K562 (cell line): ENCODE results near the gene CSTF1. TPM values are rescaled to one million over a fixed set of nuclear protein-coding genes. Genes with fewer than 3 reads are reported as not detected.

Experiments
- BACH1 ChIP-seq: fragments of 200-800 bp; sonication (Bioruptor generic); IDR thresholded peaks from 2 replicates; pipeline ENCODE4 v1.6.1; 2016; ENCODE audit warnings: missing genetic modification characterization, missing compliant biosample characterization
- KLF10 ChIP-seq: fragments of 250-450 bp; sonication (Bioruptor Pico); IDR thresholded peaks from 2 replicates; pipeline ENCODE4 v1.6.1; 2021; ENCODE audit warnings: matching md5 sums
- MTA1 ChIP-seq: fragments of 450-650 bp; IDR thresholded peaks from 2 replicates; pipeline ENCODE4 v1.6.1; 2017; ENCODE audit warnings: borderline replicate concordance
- MYBL2 ChIP-seq, 2 experiments: fragments of 450-650 bp in 1 of 2; sonication (generic) in 1 of 2; formaldehyde crosslinking in 1 of 2; IDR thresholded peaks; 2 replicates each; pipeline versions ENCODE4 v1.6.1 to v1.8.1; 2017 to 2022; ENCODE audit warnings: borderline replicate concordance in 1 of 2, inconsistent platforms in 1 of 2, low read depth in 1 of 2, mild to moderate bottlenecking in 1 of 2, missing genetic modification reagents in 1 of 2, moderate library complexity in 1 of 2
- PBX2 ChIP-seq, 2 experiments: IDR thresholded peaks in 1 of 2; conservative IDR thresholded peaks in 1 of 2; 2 replicates each; pipeline ENCODE4 v1.6.1; 2016; ENCODE audit warnings: low read depth in 2 of 2, mild to moderate bottlenecking in 1 of 2, missing compliant biosample characterization in 1 of 2, missing genetic modification characterization in 1 of 2, moderate library complexity in 1 of 2
- RB1 ChIP-seq: fragments of 450-650 bp; IDR thresholded peaks from 2 replicates; pipeline ENCODE4 v1.6.1; 2017; ENCODE audit warnings: low read depth, mild to moderate bottlenecking
- SREBF1 ChIP-seq: fragments of 150-350 bp; IDR thresholded peaks from 2 replicates; pipeline ENCODE4 v1.6.1; 2014; ENCODE audit warnings: antibody characterized with exemption, low read depth, low read length, borderline replicate concordance
- TARDBP ChIP-seq: fragments of 450-650 bp; IDR thresholded peaks from 2 replicates; pipeline ENCODE4 v1.6.1; 2016
- ZNF512 ChIP-seq: IDR thresholded peaks from 2 replicates; pipeline ENCODE4 v1.6.1; 2016; ENCODE audit warnings: missing genetic modification characterization, missing compliant biosample characterization
- ZNF57 ChIP-seq: fragments of 450-650 bp; formaldehyde crosslinking; IDR thresholded peaks from 2 replicates; pipeline ENCODE4 v1.4.0; 2020; ENCODE audit warnings: mild to moderate bottlenecking, moderate library complexity
- ZNF592 ChIP-seq: fragments of 450-650 bp; IDR thresholded peaks from 2 replicates; pipeline ENCODE4 v1.6.1; 2017; ENCODE audit warnings: antibody characterized with exemption, mild to moderate bottlenecking
- polyA plus RNA-seq, 8 experiments: library from polyadenylated mRNA; depleted of rRNA in 4 of 8; stranded (reverse) in 5 of 8; unstranded in 3 of 8; fragments of >200 nt; fragmentation: Nextera tagmentation in 2 of 8; fragmentation: Illumina TruSeq in 1 of 8; extraction: Ambion mirVana in 2 of 8; extraction: Trizol in 1 of 8; gene quantifications; 2 replicates each; pipeline versions ENCODE4 v1.2.1 to v1.2.3, GENCODE V29; 2011 to 2014; ENCODE audit warnings: inconsistent platforms in 1 of 8, missing spikeins in 1 of 8
- total RNA-seq, 7 experiments: library from RNA; depleted of rRNA in 6 of 7; stranded (reverse); fragments of >200 nt in 6 of 7; fragmentation: Illumina TruSeq in 2 of 7; extraction: Trizol in 2 of 7; gene quantifications; 2 replicates each; pipeline versions ENCODE4 v1.2.1 to v1.2.3, GENCODE V29; 2011 to 2021; ENCODE audit warnings: low replicate concordance in 1 of 7
- TF ChIP-seq, protein P1 (sequence below): IDR thresholded peaks from 2 replicates; pipeline ENCODE4 v1.6.1; 2012; ENCODE audit warnings: low read depth, low read length, improper control_type of control experiment, borderline replicate concordance
- TF ChIP-seq, protein P2 (sequence below): fragments of 250-450 bp; sonication (Bioruptor Pico); IDR thresholded peaks from 2 replicates; pipeline ENCODE4 v1.5.0; 2020; ENCODE audit warnings: mild to moderate bottlenecking, borderline replicate concordance

CSTF1 gene
- total and polyA plus RNA-seq, 9 of the 15 experiments (the other 6 are each of a cell fraction or from before 2014, with no cell fraction given), result 30.8 to 110 (median 53.4) TPM

- TF ChIP-seq PBX2 (CRISPR knock-in tag; IDR thresholded peaks at IDR 0.05; ENCODE audit: low read depth) (no peak), PBX2 (tag; conservative IDR thresholded peaks at IDR 0.05; ENCODE audit: low read depth) (no peak), ZNF57 (CRISPR knock-in tag) (no peak), RB1 (peak; percentile 84; the same call in 1 of the 2 replicates), BACH1 (tag) (no peak), MTA1 (peak; percentile 92), MYBL2 (IDR thresholded peaks at IDR 0.05; ENCODE audit: low read depth) (peak; percentile 100), MYBL2 (CRISPR knock-in tag; IDR thresholded peaks at IDR 0.05; ENCODE audit: borderline replicate concordance) (peak; percentile 92; the same call in 1 of the 2 replicates), SREBF1 (no peak), ZNF512 (tag) (no peak), TARDBP (0 out of 2 replicates have a peak, but pooled peaks have one; percentile 77), ZNF592 (peak; percentile 60), KLF10 (no peak)
- TF ChIP-seq, protein P1, sequence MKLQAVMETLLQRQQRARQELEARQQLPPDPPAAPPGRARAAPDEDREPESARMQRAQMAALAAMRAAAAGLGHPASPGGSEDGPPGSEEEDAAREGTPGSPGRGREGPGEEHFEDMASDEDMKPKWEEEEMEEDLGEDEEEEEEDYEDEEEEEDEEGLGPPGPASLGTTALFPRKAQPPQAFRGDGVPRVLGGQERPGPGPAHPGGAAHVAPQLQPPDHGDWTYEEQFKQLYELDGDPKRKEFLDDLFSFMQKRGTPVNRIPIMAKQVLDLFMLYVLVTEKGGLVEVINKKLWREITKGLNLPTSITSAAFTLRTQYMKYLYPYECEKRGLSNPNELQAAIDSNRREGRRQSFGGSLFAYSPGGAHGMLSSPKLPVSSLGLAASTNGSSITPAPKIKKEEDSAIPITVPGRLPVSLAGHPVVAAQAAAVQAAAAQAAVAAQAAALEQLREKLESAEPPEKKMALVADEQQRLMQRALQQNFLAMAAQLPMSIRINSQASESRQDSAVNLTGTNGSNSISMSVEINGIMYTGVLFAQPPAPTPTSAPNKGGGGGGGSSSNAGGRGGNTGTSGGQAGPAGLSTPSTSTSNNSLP, result no peak; the same call in 1 of the 2 replicates
- TF ChIP-seq, protein P2, sequence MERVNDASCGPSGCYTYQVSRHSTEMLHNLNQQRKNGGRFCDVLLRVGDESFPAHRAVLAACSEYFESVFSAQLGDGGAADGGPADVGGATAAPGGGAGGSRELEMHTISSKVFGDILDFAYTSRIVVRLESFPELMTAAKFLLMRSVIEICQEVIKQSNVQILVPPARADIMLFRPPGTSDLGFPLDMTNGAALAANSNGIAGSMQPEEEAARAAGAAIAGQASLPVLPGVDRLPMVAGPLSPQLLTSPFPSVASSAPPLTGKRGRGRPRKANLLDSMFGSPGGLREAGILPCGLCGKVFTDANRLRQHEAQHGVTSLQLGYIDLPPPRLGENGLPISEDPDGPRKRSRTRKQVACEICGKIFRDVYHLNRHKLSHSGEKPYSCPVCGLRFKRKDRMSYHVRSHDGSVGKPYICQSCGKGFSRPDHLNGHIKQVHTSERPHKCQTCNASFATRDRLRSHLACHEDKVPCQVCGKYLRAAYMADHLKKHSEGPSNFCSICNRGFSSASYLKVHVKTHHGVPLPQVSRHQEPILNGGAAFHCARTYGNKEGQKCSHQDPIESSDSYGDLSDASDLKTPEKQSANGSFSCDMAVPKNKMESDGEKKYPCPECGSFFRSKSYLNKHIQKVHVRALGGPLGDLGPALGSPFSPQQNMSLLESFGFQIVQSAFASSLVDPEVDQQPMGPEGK (CRISPR knock-in tag), result no peak
These were observed at the start of gene CSTF1, which contains the start of gene AURKA (continued) for GRCh38 chr20:56392132-56392880.
